GM12801 (cell line): ENCODE results near the gene FGF22.

Experiments
- CTCF ChIP-seq: IDR thresholded peaks from one replicate; pipeline ENCODE4 v1.5.1; 2011; ENCODE audit warnings: control low read depth; ENCODE audit not compliant: insufficient read length; ENCODE audit errors: extremely low read depth

Gene FGF22

DNA sequence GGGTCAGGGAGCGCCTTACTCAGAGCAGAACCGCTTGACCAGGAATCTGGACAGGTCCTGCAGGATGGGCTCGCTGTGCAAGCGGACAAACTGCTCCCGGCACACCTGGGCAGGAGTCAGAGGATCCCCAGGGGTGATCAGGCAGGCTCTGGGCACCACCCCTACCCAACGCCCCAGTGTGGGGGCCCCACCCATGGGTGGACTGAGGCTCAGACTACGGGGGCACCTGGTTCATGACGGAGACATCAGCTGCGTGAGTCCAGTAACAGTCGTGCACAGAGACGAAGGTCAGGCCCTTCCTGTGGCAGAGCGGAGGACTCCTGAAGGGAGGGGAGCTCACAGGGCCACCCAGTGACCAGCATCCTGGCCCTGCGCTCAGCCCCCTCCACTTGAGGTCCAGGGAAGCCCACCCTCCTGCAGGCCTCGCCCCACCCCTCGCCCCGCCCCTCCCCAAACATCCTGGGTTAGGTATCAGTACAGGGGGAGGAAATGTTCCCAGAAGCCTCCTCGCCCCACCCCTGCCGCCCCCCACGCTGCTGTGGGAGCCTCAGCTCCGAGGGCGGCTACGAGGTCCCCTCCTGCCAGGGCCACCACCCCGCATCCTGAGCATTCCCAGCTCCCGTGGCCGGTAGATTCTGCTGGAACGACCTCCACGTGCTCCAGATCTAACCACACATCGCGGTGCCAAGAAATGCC is 22.0 kb upstream of the FGF22 start:
- TF ChIP-seq CTCF: no peak

GRCh38 chr19:618247-618619 is 21.4 kb upstream of the FGF22 start:
- no peak for TF ChIP-seq CTCF

DNA sequence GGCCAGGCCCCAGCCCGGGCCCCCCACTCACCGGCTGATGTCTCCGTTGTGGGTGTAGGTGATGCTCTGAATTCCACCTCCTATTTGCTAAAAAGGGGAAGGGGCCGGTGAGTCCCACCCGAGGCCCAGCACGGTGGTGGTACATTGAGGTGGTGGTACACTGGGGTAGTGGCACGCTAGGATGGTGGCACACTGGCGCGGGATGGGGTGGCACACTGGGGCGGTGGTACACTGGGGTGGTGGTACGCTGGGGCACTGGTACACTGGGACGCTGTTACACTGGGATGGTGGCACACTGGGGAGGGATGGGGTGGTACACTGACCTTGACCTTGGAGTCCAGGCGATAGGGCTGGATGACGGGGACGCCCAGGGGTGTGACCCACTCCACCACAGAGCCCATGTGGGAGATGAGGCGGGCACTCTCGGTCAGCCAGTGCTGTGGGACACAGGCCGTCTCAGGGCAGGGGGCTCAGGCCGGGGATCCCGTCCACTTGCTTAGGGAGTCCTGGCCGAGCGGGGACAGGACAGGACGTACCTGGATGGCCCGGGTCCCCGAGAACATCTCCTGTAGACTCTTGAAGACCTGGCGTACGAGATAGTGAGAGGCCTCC is 20.9 kb upstream of the FGF22 start:
- TF ChIP-seq CTCF: no peak

- TF ChIP-seq CTCF: no peak
Observed at GRCh38 chr19:619286-620002, 20.2 kb upstream of the FGF22 start.

DNA sequence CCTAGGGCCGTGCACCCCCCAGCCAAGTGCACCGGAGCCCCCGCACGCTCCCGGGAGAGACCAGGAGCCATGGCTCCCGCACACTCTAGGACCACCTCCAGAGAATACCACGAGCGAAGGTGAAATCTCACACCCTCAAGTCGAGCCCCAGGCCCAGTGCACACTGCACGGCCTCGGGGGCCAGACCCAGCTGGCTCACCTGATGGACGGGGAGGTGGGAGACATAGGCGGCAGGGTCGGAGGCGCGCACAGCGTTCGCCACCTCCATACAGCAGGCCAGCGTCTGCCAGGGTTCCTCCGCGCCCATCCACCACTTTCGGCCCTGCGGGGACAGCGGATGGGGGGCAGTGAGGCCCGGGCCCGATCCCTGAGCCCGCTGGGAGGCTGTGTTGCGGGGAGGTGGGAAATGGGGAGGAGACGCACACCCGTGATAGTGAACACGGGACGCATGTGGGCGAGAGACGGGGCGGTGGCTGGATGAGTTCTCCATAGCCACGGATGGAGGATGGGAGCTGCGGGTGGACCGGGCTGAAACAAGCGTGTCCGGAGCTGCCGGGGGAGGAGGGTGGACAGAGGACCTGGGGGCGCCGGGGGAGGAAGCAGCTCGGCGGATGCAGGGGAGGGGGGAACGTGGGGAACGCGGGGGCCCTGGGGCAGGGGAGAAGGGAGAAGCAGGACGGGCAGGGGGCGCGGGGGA is 19.4 kb upstream of the FGF22 start:
- TF ChIP-seq CTCF: no peak

DNA sequence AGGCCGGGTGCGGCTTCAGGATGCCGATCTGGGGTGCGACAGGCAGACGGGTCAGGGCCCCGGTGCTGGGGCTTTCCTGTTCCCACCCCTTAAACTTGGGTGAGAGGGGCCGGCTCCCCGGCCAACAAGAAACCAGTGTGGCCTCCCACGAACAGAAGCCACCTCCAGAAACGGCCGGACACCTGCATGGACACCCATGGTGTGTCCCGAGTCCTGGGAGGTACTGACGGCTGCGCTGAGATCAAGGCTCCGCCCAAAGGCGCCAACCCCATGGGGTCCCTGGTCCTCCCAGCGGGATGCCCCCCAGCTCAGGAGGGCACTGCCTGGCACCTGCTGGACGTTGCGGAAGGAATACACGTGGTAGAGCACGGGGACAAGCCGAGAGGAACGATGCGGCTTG is 17.9 kb upstream of the FGF22 start:
- no peak for TF ChIP-seq CTCF

GRCh38 chr19:622666-623065 is 17.0 kb upstream of the FGF22 start:
- no peak for TF ChIP-seq CTCF
